Measurements from ENCODE around the gene OBSL1.

The OBSL1 gene

DNA sequence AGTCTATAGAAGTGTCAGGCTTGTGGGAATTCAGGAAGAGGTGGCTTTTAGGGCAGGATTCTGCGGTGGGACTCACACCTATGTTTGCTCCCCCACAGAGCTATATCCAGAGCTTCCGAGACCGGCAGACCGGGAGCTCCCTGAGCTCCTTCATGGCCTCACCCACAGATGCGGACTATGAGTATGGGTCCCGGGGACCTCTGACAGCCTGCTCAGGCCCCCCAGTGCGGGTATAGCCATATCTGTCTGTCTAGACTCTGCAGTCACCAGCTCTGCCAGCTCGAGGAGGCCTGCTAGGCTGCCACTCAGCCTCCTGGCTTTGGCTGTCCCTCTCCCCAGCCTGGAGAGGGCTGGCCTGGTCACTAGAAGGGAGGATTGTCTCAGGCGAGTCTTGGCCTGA, 21.7 kb downstream of the OBSL1 start:
- DNase-seq (ENCODE audit: low spot score): no peak

DNA sequence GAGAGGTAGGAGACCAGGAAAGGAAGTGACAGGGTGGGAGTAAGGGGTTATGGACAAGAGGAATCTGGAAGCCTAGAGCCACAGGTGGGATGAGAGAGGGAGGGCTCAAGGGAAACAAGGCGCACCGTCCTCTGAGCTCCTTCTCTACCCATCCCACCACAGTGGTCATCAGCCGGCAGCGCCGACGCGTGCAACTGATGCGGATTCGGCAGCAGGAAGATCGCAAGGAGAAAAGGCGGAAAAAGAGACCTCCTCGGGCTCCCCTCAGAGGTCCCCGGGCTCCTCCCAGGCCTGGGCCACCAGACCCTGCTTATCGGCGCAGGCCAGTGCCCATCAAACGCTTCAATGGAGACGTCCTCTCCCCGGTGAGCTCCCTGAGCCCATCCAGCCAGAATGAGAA, 22.3 kb downstream of the OBSL1 start:
- no peak for DNase-seq (ENCODE audit: low spot score)

DNA sequence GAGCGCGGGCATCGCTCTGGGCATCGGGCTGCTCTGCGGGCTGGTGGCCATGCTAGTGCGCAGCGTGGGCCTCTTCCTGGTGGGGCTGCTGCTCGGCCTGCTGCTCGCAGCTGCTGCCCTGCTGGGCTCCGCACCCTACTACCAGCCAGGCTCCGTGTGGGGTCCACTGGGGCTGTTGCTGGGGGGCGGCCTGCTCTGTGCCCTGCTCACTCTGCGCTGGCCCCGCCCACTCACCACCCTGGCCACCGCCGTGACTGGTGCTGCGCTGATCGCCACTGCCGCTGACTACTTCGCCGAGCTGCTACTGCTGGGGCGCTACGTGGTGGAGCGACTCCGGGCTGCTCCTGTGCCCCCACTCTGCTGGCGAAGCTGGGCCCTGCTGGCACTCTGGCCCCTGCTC, 23.7 kb downstream of the OBSL1 start:
- DNase-seq (ENCODE audit: low spot score): no peak

DNA sequence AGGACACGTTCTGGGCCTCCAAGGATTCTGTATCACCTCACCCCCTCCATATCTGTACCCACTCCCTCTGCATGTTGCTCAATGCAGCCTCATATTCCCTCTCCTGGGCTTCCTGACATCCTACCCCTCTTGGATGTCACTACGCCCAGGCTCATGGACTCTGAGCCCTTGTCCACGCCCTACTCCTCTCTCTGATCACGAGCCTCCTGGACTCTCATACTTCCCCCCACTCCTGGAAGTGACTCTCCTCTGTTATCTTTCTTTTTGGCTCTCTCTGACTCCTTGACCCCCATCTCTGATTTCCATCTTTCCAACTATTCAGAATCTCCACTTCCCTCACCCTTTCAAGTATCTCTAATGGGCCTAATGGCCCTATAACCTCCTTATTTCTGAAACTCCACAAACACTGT, 25.4 kb downstream of the OBSL1 start:
- DNase-seq (ENCODE audit: low spot score): no peak

DNA sequence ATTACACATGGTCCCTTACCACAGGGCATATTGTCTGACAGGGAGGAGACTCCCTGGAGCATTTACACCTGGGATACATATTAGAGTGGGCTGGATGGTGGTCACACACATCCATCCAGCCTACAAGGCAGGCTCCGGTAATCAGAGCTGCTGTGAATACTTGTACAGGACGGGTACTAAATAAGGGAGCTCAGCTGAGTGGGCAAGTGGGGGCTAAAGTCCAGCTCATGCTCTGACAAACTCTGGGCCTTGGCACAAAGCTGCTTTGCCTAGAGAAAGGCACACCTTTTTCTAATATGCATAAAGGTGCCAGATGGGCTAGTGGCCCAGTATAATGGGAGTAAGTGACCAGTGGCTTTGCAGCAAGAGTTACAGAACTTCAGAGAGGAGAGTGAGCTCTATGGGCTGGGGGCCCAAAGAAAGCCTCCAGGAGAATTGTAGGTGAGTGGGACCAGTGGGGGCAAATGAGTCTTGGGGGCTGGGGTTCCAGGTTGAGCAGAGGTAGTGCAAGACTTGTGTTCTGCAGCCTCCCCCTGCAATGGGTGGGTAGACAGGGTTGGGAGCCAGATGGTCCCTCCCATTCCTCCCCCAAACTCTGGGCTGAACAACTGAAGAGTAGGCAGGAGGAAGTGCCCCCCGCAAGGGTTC, 25.9 kb downstream of the OBSL1 start:
- no peak for DNase-seq (ENCODE audit: low spot score)

DNA sequence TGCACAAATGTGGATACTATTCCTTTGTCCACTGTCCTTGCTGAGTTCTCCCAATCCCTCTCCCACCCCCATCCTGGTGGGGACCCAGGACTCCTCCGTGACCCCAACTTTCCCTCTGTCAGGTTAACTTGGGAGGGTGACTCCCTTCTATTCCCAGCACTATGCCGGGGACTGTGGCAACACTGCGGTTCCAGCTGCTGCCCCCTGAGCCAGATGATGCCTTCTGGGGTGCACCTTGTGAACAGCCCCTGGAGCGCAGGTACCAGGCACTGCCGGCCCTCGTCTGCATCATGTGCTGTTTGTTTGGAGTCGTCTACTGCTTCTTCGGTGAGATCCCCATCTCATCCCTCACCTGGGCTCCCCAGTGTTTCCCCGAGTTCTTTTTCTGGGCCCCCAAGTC, 26.8 kb downstream of the OBSL1 start:
- DNase-seq (ENCODE audit: low spot score): no peak

DNA sequence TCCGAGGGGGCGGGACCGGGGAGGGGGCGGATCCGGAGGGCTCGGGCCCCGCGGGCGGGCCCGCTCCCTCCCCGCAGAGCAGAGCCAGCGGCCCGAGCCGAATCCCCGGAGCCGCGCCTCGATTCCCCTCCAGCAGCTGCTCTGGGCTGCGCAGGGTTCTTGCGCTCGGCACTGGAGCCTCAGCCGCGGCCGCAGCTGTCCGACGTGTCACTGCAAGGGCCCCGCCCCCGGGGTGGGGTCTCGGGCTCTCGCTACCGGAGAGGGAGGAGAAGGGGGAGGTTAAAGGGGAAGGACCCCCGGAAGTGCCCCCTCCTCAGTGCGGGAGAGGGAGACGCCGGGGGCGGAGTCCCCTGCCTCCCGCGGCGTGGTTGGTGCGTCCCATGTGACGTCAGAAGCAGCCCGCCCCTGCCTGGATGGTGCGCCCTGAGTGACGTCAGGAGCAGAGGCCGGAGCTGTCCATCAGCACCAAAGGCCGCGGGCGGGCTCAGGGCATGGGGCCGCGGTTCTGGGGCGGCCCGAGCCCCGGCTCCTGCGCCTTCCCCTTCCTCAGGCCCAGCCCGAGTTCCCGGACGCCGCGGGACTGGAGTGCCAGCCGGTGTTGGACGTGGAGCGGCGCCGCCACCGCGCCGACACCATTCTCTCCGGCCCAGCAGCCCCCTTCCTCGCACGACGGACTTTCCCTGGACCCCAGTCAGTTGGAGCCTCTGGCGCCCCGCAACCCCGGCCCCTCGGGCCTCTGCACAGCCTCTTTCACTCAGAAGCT, 27.6 kb downstream of the OBSL1 start, which contains the start of the genes CHPF and TMEM198:
CHPF (minus strand) TSS at position 214 of the 763 bp plus-strand sequence. CDS start 271 bp downstream, outside the sequence.
TMEM198 (plus strand) TSS at position 433 of the 763 bp plus-strand sequence. CDS start 700 bp downstream, outside the sequence.
- peak; percentile 99 for DNase-seq (ENCODE audit: low spot score)

DNA sequence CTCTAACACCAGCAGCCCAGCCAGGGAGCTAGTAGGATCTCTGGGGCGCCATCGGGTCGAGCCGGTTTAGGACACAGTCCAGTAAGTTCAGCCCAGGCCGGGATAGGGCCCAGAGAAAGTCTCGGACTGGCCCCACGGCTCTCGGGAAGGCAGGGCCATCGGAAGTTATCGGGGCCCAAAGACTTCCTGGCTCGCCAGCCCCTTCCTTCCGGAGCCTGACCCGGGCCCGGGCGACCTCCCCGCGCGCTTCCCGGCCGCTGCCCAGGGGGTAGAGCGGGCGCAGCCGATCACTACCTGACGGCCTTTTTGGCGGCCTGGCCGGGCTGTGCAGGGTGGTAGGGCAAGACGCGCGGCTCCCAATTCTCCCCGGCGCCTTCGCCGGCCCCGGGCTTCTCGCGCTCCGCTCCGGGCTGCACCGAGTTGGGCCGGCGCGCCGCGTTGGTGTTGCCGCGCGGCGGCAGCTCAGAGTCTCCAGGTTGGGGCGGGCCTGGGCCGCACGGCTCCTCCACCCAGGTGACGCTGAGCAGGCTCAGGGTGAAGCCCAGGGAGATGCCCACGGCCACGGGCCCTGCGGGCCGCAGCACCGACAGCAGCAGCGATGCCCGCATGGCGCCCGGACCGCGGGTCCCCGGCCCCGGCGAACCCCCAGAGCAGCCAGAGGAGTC, 28.3 kb downstream of the OBSL1 start:
- no peak for DNase-seq (ENCODE audit: low spot score)

DNA sequence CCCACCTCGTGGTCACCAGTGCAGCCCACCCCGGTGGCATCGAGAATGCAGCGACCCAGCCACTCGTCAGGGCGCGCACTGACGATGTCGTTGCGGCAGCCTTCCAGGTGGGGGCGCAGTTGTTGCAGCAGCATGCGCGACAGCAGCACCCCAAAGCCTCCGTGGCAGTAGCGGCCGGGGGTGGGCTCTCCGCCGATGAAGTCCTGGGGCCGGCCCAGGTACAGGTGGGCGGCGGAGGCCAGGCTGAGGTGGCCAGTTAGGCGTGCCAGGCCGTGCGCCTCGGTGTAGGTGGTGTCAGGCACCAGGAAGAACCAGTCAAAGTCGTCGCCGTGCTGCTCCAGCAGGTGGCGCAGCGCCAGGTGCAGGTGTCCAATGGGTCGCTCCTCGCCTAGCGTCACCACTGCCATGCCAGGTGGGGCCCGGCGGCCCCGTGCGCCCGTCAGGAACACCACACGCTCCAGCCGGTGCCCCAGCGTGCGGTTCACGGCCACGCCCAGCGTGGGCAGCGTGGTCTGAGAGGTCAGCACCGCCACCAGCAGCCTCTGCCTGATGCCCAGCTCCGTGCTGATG, 29.6 kb downstream of the OBSL1 start:
- peak; percentile 84 for DNase-seq (ENCODE audit: low spot score)

DNA sequence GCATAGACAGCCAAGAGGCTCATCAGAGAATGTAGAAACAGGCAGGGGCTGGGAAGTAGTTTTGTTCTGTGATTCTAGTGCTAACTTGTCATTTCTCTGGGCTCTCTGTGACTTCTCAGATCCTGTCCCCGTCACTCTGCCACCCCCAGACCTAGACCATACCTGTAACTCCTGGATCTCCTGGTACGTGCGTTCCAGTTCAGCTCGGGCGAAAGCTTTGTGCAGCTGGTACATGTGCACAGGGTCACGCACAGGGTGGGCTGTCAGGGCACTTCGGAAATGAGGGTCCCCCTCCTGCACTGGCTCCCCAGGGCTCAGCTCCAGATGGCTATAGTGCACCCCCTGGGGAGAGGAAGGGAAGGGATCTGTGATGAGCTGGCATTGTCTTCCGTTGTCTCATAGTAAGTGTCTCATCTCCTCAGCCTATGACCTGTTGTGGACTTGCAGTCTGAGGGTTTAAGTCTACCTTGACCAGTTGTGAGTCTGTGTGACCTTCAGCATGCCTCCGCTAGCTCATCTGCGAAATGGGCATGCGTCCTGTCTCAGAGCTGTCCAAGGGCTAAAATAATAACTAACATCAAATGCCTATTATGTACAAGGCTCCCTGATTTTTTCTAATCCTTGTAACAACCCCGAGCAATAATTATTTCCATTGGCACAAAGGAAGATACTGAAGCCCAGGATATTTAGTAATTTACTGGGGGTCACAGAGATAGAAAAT, 30.4 kb downstream of the OBSL1 start:
- no peak for DNase-seq (ENCODE audit: low spot score)

DNA sequence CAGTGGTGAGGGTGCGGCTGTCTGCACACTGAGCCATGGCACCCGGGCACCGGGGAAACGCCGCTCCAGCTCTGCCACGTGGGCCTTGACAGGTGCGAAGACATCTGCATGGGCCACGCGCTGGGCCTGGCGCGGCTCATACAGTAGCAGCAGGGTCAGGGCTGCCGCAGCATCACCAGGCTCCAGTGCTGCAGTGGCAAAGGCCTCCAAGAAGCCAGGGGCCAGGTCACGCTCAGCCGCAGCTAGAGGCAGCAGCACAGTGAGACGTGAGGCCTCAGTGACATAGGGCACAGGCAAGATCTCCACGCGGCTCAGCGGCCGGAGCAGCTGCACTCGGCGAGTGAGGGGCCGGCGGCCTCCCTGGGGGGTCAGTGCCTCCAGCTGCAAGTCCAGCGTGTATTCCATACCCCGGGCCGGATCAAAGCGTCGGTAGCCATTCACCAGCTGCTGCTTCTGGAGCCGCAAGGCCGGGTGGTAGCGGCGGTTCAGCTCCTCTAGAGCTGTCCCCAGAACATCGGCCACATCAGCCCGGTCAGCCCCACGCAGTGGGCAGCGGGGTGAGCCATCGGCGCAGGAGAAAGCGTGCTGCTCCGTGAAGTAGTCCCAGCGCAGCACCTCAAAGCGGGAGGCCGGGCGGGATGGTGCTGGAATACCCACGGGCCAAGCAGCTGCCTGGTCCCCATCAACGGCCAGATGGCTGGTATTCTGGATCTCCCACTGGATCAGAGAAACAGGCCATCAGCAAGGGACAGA, 31.2 kb downstream of the OBSL1 start:
- no peak for DNase-seq (ENCODE audit: low spot score)

DNA sequence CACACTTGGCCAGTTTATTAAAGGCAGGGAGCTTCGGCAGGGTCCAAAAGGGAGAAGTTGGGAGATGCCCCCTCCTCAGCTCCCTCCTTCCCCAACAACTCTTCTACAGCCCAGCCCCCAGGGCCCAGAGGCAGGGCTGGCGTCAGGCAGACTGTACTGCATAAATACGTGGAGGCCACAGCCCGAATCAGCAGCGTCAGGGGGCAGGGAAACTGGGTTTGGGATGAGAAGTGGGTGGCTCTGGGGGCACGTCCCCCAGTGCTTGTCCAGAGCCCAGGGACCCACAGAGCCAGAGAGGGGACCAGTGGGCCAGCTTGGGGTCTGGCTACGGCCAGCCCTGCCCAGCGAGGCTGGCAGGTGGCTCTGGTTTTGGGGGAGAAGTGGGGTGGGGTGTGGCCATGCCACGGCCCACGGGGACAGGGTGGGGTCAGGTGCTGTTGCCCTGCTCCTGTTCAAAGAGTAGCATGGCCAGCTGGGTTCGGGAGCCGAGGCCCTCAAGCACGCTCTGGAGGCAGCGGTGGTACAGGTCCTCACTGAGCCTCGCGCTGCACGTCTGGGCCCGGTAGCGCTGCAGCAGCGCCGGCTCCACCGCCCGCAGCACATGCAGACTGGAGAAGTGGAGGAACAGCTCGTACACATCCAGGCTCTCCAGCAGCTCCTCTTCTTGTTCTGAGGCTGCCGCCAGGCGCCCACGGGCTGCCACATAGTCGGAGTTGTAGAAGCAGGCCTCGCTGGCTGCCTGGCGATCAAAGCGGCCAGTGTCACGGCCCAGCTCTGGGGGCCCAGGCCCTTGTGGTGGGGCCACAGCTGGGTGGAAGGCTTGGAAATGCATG, 32.2 kb downstream of the OBSL1 start:
- no peak for DNase-seq (ENCODE audit: low spot score)

DNA sequence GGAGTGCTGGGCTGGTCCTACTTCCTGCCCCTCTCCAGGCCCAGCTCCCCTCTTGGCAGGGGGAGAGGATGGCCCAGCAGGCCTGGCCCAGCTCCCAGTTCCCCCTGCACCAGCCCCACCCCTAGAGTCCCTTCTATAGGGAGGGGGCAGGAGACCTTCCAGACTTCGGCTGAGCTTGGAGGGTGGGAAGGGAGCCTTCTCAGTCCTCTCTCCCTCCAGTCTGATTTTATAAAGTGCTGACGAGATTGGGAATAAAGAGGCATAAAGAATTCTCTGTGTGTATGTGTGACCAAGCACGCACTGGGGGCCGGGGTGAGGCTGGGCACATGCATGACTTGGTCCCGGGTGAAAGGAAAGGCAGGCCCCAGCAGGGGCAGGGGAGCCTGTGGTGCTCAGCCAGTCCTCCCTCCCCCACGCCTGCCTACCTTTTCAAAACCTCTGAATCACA, 32.8 kb downstream of the OBSL1 start:
- no peak for DNase-seq (ENCODE audit: low spot score)

DNA sequence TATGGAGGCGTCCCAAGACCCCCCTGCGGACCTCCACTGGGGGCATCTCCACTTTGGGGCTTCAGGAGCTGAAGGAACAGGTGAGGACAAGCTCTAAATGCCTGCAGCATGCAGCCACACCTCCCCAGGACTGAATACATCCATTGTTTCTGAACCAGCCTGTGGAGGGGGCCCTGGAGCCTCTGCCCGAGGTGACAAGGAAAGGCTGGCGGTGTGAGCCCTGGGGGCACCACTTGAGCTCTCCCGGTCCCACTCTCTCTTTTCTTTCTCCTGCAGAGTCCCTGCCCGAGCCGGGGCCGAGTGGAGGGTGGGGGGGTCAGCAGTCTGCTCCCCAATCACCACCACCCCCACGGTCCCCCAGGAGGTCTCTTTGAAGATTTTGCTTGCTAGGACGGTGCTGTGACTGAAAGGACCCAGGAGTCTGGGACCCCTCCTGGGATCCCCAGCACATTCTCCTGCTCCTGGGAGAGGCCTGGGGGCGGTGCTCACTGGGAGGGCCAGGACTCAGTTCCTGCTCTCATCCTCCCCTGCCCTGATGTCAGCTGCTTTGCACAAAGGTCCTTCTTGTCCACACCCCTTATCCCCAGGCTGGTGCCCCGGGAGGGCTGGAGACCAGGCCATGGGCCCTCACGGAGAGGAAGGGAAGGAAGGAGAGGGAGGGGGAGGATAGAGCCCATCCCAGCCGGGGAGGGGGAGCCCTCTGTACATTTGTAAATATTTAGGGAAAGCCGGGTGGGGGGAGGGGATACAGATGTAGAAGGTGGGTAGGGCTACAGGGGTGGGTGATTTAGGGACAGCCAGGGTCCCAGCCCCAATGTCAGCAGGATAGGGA, 33.5 kb downstream of the OBSL1 start:
- DNase-seq (ENCODE audit: low spot score): no peak

DNA sequence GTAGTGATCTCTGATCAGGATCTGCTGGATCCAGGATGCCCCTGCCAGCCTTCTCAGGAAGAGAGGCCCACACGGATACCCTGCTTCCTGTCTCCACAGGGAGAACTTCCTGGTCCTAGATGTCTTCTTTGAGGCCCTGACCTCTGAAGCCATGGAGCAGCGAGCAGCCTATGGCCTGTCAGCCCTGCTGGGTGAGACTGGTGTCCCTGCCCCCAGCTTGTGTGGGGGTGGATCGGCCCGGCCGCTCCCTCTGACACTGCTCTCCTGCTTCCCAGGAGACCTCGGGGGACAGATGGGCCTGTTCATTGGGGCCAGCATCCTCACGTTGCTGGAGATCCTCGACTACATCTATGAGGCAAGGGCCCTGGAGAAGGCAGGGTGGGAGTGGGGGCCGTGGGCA, 34.4 kb downstream of the OBSL1 start:
- no peak for DNase-seq (ENCODE audit: low spot score)

DNA sequence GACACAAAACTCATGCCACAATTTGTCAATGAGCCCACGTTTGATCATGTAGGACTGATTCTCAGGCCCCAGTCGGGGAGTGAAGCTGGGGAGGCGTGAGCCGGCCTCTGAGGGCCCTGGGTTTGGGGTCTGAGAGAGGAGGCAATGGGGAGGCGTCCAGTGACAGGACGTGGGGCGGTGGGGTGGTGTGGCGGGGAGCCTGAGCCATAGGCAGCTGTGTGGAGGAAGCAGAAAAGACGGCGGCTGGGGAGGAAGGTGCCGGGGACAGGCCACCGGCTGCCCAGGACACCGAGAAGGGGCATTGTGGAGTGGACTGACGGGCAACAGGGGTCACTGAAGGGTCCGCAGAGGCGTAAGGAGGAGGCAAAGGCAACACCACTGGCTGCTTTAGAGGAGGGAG, 34.9 kb downstream of the OBSL1 start:
- DNase-seq (ENCODE audit: low spot score): no peak

DNA sequence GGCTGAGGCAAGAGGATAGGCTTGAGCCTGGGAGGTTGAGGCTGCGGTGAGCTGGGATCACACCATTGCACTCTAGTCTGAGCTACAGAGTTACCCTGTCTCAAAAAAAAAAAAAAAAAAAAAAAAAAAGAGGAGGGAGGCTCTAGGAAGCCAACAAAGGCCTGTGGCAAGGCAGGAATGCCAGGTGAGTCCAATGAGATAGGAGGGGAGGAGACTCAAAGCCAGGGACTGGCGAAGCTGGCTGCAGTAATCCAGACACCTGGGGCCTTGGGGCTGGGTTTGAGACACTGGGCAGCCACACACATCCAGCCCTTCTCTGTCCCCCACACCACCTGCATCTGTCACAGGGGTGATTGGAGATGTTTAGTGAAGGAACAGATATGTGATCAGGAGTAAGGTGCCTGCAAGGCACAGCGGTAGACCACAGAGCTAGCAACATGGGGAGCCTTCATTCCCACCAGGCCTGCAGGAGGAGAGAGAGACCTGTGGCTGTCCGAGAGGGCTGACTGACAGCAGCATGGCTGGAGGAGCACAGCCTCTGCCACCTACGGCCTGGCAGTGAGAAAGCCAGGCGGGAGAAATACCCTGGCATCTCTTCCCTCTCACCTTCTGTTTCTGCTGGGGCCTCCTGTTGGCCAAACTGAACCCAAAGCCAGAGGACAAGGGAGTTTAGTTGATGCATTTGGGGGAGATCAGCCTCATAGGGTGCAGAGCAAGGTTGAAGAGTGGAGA, 37.2 kb downstream of the OBSL1 start:
- no peak for DNase-seq (ENCODE audit: low spot score)

DNA sequence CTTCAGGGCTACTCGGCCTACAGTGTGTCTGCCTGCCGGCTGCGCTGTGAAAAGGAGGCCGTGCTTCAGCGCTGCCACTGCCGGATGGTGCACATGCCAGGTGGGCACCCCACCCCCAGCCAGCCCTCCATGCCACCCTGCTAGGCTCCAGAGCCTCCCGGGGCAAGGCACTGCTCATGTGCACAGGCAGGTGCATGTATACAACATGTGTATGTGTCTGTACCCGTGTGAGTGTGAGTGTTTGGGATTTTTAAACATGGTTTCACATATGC, 39.0 kb downstream of the OBSL1 start:
- no peak for DNase-seq (ENCODE audit: low spot score)

Measured in left forelimb (tissue), 1 donor.